ENCODE results near the gene PRSS2. TPM values are rescaled to one million over a fixed set of nuclear protein-coding genes. Genes with fewer than 3 reads are reported as not detected.

The PRSS2 gene
- total RNA-seq (not detected), polyA plus RNA-seq (not detected), total RNA-seq (not detected)

DNA sequence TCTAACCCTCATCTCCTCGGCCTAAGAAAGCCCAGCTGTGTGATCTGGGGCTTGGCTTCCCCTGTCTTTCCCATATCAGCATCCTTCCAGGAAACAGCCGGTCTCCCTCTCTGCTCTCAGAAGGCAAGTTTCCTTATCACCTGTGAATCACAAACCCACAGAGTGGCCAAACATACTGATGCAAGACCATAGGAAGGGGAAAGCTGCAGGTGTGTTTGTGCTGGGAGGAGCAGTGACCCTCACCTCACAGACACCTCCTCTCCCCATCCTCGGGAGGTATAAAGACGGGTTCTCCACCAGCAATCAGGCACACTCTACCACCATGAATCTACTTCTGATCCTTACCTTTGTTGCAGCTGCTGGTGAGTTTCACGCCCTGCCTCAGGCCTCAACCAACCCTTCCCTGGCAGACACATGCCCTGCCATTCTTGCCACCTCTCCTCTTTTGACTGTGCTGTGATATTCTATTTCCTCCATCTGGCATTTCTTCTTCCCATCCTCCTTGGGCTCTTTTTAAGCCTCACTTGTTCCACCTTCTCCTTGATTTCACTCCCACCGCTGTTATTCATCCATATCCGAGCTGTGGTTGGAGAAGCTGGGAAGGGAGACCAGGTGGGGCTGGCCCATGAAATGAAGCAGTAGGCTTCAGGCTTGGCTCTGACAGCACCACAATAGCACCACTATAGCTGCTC is at the start of gene PRSS2:
PRSS2 (plus strand) TSS at position 310 of the 692 bp plus-strand sequence; CDS start at position 323, 13 bp downstream.
- no peak within 1 kb of the TSS for H3K4me3 ChIP-seq (ENCODE audit: low read length)
- H3K27ac ChIP-seq (ENCODE audit: low read depth, low read length): no peak within 1 kb of the TSS
- H3K9me3 Mint-ChIP-seq: no peaks in the 10 kb centered on the region
- H3K36me3 ChIP-seq (ENCODE audit: control insufficient read depth in 2 of 3, insufficient read depth in 3 of 3, low read length in 3 of 3): no peaks in the 10 kb centered on the region
- H3K4me1 Mint-ChIP-seq: peaks cover 0 to 14% (median 4%) of the 10 kb centered on the region in 7 donors
- POLR2A ChIA-PET: no interaction called here
- no peaks in the 10 kb centered on the region for H3K4me1 ChIP-seq (ENCODE audit: control insufficient read depth in 2 of 2, insufficient read depth in 2 of 2, low read length in 2 of 2)
- no peak within 1 kb of the TSS for H3K4me3 Mint-ChIP-seq
- H3K27me3 Mint-ChIP-seq: peaks cover 0 to 5% (median 0%) of the 10 kb centered on the region in 5 donors
- H3K27me3 ChIP-seq (ENCODE audit: control insufficient read depth in 2 of 2, insufficient read depth in 2 of 2, low read length in 2 of 2): no peaks in the 10 kb centered on the region
- ATAC-seq (no peak), DNase-seq (no peak)
- CTCF ChIA-PET: no interaction called here
- H3K27ac Mint-ChIP-seq: peak within 1 kb of the TSS in 1 of 9 donors; percentile 75
- no peaks in the 10 kb centered on the region for H3K36me3 Mint-ChIP-seq
- intact Hi-C loops (cut with micrococcal nuclease): no loop called here
- no peaks in the 10 kb centered on the region for H3K9me3 ChIP-seq (ENCODE audit: control insufficient read depth in 2 of 3, low read length in 3 of 3)

DNA sequence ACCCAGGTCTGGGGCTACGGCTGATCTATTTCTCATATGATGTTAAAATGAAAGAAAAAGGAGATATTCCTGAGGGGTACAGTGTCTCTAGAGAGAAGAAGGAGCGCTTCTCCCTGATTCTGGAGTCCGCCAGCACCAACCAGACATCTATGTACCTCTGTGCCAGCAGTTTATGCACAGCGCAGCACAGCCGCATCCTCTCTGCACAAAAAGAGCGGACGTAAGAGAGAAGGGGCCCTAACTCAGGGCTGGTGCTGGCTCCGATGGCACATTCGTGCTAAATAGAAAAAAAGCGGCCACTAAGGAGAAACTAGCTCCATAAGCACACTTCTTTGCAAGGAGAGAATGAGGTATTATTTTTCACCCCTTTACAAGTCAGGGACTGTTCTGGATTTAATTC is 49.8 kb upstream of the PRSS2 start:
- H3K36me3 Mint-ChIP-seq: peaks cover 0 to 3% (median 0%) of the 10 kb centered on the region in 5 donors
- Histone ChIP-seq H3K4me1 (ENCODE audit: control insufficient read depth in 2 of 2, insufficient read depth in 2 of 2, low read length in 2 of 2) (peaks cover 9 to 12% of the 10 kb centered on the region in 2 donors), H3K36me3 (ENCODE audit: control insufficient read depth in 2 of 3, insufficient read depth in 3 of 3, low read length in 3 of 3) (no peaks in the 10 kb centered on the region), H3K9me3 (ENCODE audit: control insufficient read depth in 2 of 3, low read length in 3 of 3) (no peaks in the 10 kb centered on the region), H3K27ac (ENCODE audit: low read depth, low read length) (peak overlapping the region; percentile 35), H3K27me3 (ENCODE audit: control insufficient read depth in 2 of 2, insufficient read depth in 2 of 2, low read length in 2 of 2) (no peaks in the 10 kb centered on the region), H3K4me3 (ENCODE audit: low read length) (no peak overlapping the region)
- H3K27me3 Mint-ChIP-seq: peaks cover 0 to 5% (median 0%) of the 10 kb centered on the region in 5 donors
- DNase-seq (no peak), ATAC-seq (no peak)
- intact Hi-C loops (cut with micrococcal nuclease): no loop called here
- peaks cover 0 to 2% (median 0%) of the 10 kb centered on the region in 11 donors for H3K9me3 Mint-ChIP-seq
- ChIA-PET POLR2A (interaction anchor here (0.7 to 1.7 kb wide), 4 partner anchors 68 to 89 kb away, joined by 3 to 5 read pairs (median 4); no protein-coding TSS in a partner anchor), CTCF (no interaction called here)
- peaks cover 19 to 52% (median 39%) of the 10 kb centered on the region in 7 donors for H3K4me1 Mint-ChIP-seq
- peak overlapping the region in 6 of 9 donors; percentile 56 to 88 (median 81) for H3K27ac Mint-ChIP-seq
- peak overlapping the region; percentile 8 to 91 (median 75) for H3K4me3 Mint-ChIP-seq

DNA sequence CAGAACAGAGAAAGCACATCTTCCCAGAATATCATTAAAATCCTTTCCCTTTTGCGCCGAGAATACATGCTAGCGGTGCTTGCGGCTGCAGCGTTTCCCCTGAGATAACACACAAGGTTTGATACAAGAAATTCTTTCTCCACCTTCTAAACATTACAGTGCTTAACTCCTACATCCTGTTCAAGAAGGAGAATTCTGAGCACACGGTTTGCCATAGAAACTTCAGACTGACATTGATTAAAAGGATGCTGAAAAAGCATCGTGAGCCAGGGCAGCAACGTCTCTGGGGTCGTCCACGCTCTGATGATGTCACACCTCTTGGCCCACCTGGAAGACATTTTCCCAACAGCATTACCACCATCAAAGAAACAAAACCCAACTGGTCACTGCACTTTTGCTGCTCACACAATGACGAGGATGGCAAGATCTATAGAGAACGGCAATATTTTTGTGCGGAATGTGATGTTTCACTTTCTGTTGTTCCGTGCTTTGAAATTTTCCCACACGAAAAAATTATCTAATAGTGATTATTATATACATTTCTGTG is 48.4 kb upstream of the PRSS2 start:
- H3K27ac ChIP-seq (ENCODE audit: low read depth, low read length): no peak overlapping the region
- peak overlapping the region; percentile 62 to 94 (median 92) for H3K4me3 Mint-ChIP-seq
- intact Hi-C loops (cut with micrococcal nuclease): no loop called here

DNA sequence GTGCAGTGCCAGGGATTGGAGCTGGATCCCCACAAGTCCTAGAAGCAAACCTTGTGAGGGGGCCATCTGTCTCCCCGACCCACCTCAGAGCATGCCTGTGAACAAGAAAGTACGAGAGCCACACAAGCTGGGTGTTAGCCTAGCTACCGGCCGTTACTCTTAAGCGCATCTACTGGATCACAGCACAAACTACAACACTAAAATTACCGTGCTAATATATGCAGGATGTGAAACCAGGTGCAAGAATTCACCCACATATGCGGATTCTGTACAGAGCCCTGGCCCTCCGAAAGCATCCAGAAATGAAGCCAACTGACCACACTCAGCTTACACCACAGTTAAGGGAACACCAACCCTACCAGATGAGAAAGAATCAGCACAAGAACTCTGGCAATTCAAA is 37.5 kb upstream of the PRSS2 start:
- POLR2A ChIA-PET: no interaction called here
- DNase-seq: no peak
- peak overlapping the region in 1 of 10 donors; percentile 20 for H3K4me3 Mint-ChIP-seq

More for the DNA sequence above, 48.4 kb upstream of the PRSS2 start:
- Histone ChIP-seq H3K4me1 (ENCODE audit: control insufficient read depth in 2 of 2, insufficient read depth in 2 of 2, low read length in 2 of 2) (no peaks in the 10 kb centered on the region), H3K27me3 (ENCODE audit: control insufficient read depth in 2 of 2, insufficient read depth in 2 of 2, low read length in 2 of 2) (no peaks in the 10 kb centered on the region), H3K9me3 (ENCODE audit: control insufficient read depth in 2 of 3, low read length in 3 of 3) (no peaks in the 10 kb centered on the region), H3K36me3 (ENCODE audit: control insufficient read depth in 2 of 3, insufficient read depth in 3 of 3, low read length in 3 of 3) (no peaks in the 10 kb centered on the region), H3K4me3 (ENCODE audit: low read length) (peak overlapping the region; percentile 39)
- H3K27ac Mint-ChIP-seq: peak overlapping the region; percentile 73 to 96 (median 84)
- CTCF ChIA-PET: no interaction called here
- ATAC-seq (no peak), DNase-seq (no peak)
- peaks cover 0 to 3% (median 0%) of the 10 kb centered on the region in 5 donors for H3K27me3 Mint-ChIP-seq
- POLR2A ChIA-PET: interaction anchor here (0.9 to 1.7 kb wide), 2 partner anchors 76 to 103 kb away, joined by 3 read pairs; no protein-coding TSS in a partner anchor
- H3K36me3 Mint-ChIP-seq: no peaks in the 10 kb centered on the region
- H3K9me3 Mint-ChIP-seq: no peaks in the 10 kb centered on the region
- H3K4me1 Mint-ChIP-seq: peaks cover 12 to 40% (median 26%) of the 10 kb centered on the region in 7 donors

DNA sequence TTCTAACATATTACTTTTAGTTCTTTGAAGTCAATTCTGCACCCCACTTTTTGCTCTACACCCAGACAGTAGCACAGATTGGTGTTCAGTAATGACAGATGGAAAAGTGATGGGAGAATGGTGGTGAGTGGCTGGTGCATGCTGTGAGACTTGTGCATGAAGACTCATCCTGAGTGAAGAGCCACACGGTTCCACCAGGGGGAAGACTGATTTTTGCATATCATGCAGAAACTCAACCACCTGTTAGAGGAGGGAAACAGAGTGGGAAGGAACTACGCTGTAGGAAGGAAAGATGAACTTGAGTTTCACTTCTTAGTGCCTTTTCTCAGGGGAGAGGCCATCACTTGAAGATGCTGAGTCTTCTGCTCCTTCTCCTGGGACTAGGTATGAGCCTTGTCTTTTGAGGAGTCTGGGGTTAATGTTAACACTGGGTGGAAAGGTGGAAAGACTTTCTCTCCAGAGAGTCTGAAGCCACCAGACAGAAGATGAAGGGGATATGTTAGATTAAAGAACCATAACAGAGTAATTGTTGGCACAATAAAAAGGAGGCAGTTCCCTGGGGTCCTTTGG is 30.8 kb upstream of the PRSS2 start:
- peak; percentile 50 for ATAC-seq
- H3K4me1 Mint-ChIP-seq: peaks cover 0 to 9% (median 5%) of the 10 kb centered on the region in 7 donors
- peaks cover 0 to 7% (median 0%) of the 10 kb centered on the region in 5 donors for H3K27me3 Mint-ChIP-seq
- peaks cover 0 to 1% (median 0%) of the 10 kb centered on the region in 11 donors for H3K9me3 Mint-ChIP-seq
- ChIA-PET CTCF (no interaction called here), POLR2A (interaction anchor here (1.1 kb wide), 1 partner anchor 68 kb away, joined by 4 read pairs; no protein-coding TSS in a partner anchor)
- no peaks in the 10 kb centered on the region for H3K36me3 Mint-ChIP-seq
- Histone ChIP-seq H3K36me3 (ENCODE audit: control insufficient read depth in 2 of 3, insufficient read depth in 3 of 3, low read length in 3 of 3) (no peaks in the 10 kb centered on the region), H3K27me3 (ENCODE audit: control insufficient read depth in 2 of 2, insufficient read depth in 2 of 2, low read length in 2 of 2) (no peaks in the 10 kb centered on the region), H3K4me3 (ENCODE audit: low read length) (no peak overlapping the region), H3K9me3 (ENCODE audit: control insufficient read depth in 2 of 3, low read length in 3 of 3) (no peaks in the 10 kb centered on the region), H3K27ac (ENCODE audit: low read depth, low read length) (no peak overlapping the region), H3K4me1 (ENCODE audit: control insufficient read depth in 2 of 2, insufficient read depth in 2 of 2, low read length in 2 of 2) (no peaks in the 10 kb centered on the region)
- peak overlapping the region; percentile 13 to 69 (median 39) for H3K4me3 Mint-ChIP-seq
- H3K27ac Mint-ChIP-seq: peak overlapping the region in 5 of 9 donors; percentile 46 to 88 (median 67)
- peak in 1 of 9 donors; percentile 18 for DNase-seq
- intact Hi-C loops (cut with micrococcal nuclease): no loop called here

More for the DNA sequence above, 37.5 kb upstream of the PRSS2 start:
- H3K27ac ChIP-seq (ENCODE audit: low read depth, low read length): no peak overlapping the region
- intact Hi-C loops (cut with micrococcal nuclease): no loop called here
- Mint-ChIP-seq H3K27ac (no peak overlapping the region), H3K9me3 (peaks cover 0 to 2% (median 0%) of the 10 kb centered on the region in 11 donors), H3K27me3 (peaks cover 0 to 7% (median 0%) of the 10 kb centered on the region in 5 donors), H3K36me3 (no peaks in the 10 kb centered on the region), H3K4me1 (peaks cover 0 to 1% (median 0%) of the 10 kb centered on the region in 7 donors)
- ATAC-seq: no peak
- no peaks in the 10 kb centered on the region for H3K9me3 ChIP-seq (ENCODE audit: control insufficient read depth in 2 of 3, low read length in 3 of 3)
- no peaks in the 10 kb centered on the region for H3K36me3 ChIP-seq (ENCODE audit: control insufficient read depth in 2 of 3, insufficient read depth in 3 of 3, low read length in 3 of 3)
- CTCF ChIA-PET: no interaction called here
- H3K4me3 ChIP-seq (ENCODE audit: low read length): no peak overlapping the region
- H3K4me1 ChIP-seq (ENCODE audit: control insufficient read depth in 2 of 2, insufficient read depth in 2 of 2, low read length in 2 of 2): no peaks in the 10 kb centered on the region
- no peaks in the 10 kb centered on the region for H3K27me3 ChIP-seq (ENCODE audit: control insufficient read depth in 2 of 2, insufficient read depth in 2 of 2, low read length in 2 of 2)

DNA sequence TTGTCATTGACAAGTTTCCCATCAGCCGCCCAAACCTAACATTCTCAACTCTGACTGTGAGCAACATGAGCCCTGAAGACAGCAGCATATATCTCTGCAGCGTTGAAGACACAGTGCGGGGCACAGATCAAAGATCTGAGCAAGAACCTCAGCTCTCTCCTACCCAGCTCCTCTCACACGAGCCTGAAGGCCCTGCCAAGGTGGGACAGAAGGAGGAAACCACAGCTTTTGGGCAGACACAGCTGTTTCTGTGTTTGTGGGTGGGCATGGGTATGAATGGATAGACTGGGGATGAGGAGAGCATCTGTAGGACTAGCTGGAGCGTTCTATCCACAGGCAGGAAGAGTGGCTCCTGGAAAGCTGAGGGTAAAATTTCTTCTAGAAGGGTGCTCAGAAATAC is 30.0 kb upstream of the PRSS2 start:
- ChIA-PET POLR2A (no interaction called here), CTCF (no interaction called here)
- Mint-ChIP-seq H3K27ac (no peak overlapping the region), H3K27me3 (peaks cover 0 to 13% (median 0%) of the 10 kb centered on the region in 5 donors), H3K36me3 (no peaks in the 10 kb centered on the region), H3K9me3 (peaks cover 0 to 1% (median 0%) of the 10 kb centered on the region in 11 donors), H3K4me1 (peaks cover 0 to 9% (median 5%) of the 10 kb centered on the region in 7 donors), H3K4me3 (peak overlapping the region in 2 of 10 donors; percentile 13 to 41)
- Histone ChIP-seq H3K36me3 (ENCODE audit: control insufficient read depth in 2 of 3, insufficient read depth in 3 of 3, low read length in 3 of 3) (no peaks in the 10 kb centered on the region), H3K9me3 (ENCODE audit: control insufficient read depth in 2 of 3, low read length in 3 of 3) (no peaks in the 10 kb centered on the region), H3K4me3 (ENCODE audit: low read length) (no peak overlapping the region), H3K27me3 (ENCODE audit: control insufficient read depth in 2 of 2, insufficient read depth in 2 of 2, low read length in 2 of 2) (no peaks in the 10 kb centered on the region), H3K27ac (ENCODE audit: low read depth, low read length) (no peak overlapping the region), H3K4me1 (ENCODE audit: control insufficient read depth in 2 of 2, insufficient read depth in 2 of 2, low read length in 2 of 2) (no peaks in the 10 kb centered on the region)
- ATAC-seq: no peak
- no peak for DNase-seq
- intact Hi-C loops (cut with micrococcal nuclease): no loop called here
